Endothelial cell of umbilical vein (primary cell): ENCODE results near the gene PPP2R2D. TPM values are rescaled to one million over a fixed set of nuclear protein-coding genes. Genes with fewer than 3 reads are reported as not detected.

ENCODE experiments used
- BruUV-seq: library from RNA; stranded (reverse); fragments of 400-500 nt; replicated peaks from 2 replicates; lab custom pipeline; 2021; lab: Mats Ljungman, UMichigan
- CTCF ChIA-PET: fragments of 300-600, 350-600 bp; sonication (Branson Sonifier 250); formaldehyde crosslinking; loops from one replicate; lab custom pipeline; 2021; ENCODE audit warnings: antibody characterized with exemption, inconsistent platforms; lab: Charles Lee
- POLR2A ChIA-PET: fragments of 300-600, 350-600 bp; sonication (Branson Sonifier 250); formaldehyde crosslinking; loops from one replicate; lab custom pipeline; 2021; ENCODE audit warnings: antibody characterized with exemption, inconsistent platforms; lab: Charles Lee
- DNase-seq: peaks from one replicate; pipeline ENCODE4 v3.0.0-alpha.2; 2011; ENCODE audit warnings: low read depth, low spot score
- FAIRE-seq: peaks from 2 replicates; lab custom pipeline; 2011; peaks lifted over from hg19 to GRCh38; lab: Jason Lieb, UNC
- H2AFZ ChIP-seq: 2 replicates; pipeline ENCODE4 v1.6.0; 2012; ENCODE audit warnings: low read depth, low read length, control low read depth, inconsistent platforms
- H3K27ac ChIP-seq: 2 replicates; pipeline ENCODE4 v1.5.1; 2011; ENCODE audit warnings: low read depth, mild to moderate bottlenecking, control low read depth, low read length, moderate library complexity; ENCODE audit not compliant: insufficient read depth
- H3K27me3 ChIP-seq, 2 experiments: 2 replicates each; pipeline versions ENCODE4 v1.6.0 to v1.6.1; 2011; ENCODE audit warnings: low read length in 2 of 2, mixed read lengths in 1 of 2; ENCODE audit not compliant: control insufficient read depth in 2 of 2, insufficient read depth in 2 of 2
- H3K36me3 ChIP-seq, 2 experiments: 2 replicates in 1 of 2; 3 replicates in 1 of 2; pipeline ENCODE4 v1.5.1; 2011; ENCODE audit warnings: low read length in 2 of 2, mild to moderate bottlenecking in 1 of 2, moderate library complexity in 1 of 2; ENCODE audit not compliant: control insufficient read depth in 2 of 2, insufficient read depth in 2 of 2; ENCODE audit errors: extremely low read depth in 1 of 2
- H3K4me1 ChIP-seq: 3 replicates; pipeline ENCODE4 v1.5.1; 2011; ENCODE audit warnings: mild to moderate bottlenecking, low read length; ENCODE audit not compliant: control insufficient read depth, insufficient read depth; ENCODE audit errors: extremely low read depth
- H3K4me2 ChIP-seq: 2 replicates; pipeline ENCODE4 v1.6.1; 2011; ENCODE audit warnings: low read length, control low read depth, mixed read lengths; ENCODE audit not compliant: insufficient read depth
- H3K4me3 ChIP-seq, 3 experiments: fragments of 200-600 bp in 1 of 3; sonication (generic), shearing (Covaris generic) in 1 of 3; replicated peaks in 1 of 3; 2 replicates each; pipeline ENCODE4 v1.5.1; 2011 to 2016; ENCODE audit warnings: control low read depth in 3 of 3, low read length in 3 of 3, mild to moderate bottlenecking in 2 of 3, inconsistent platforms in 1 of 3, low read depth in 1 of 3, moderate library complexity in 1 of 3; ENCODE audit not compliant: insufficient read depth in 1 of 3
- H3K79me2 ChIP-seq: 2 replicates; pipeline ENCODE4 v1.6.0; 2012; ENCODE audit warnings: low read length, inconsistent platforms; ENCODE audit not compliant: control insufficient read depth, insufficient read depth
- H3K9ac ChIP-seq: replicated peaks from 2 replicates; pipeline ENCODE3; 2011; ENCODE audit warnings: low read length, control low read depth; ENCODE audit not compliant: insufficient read depth; ENCODE audit errors: extremely low read depth
- H3K9me1 ChIP-seq: replicated peaks from 3 replicates; pipeline ENCODE4 v1.6.0; 2011; ENCODE audit warnings: mild to moderate bottlenecking, low read length; ENCODE audit not compliant: control insufficient read depth, insufficient read depth; ENCODE audit errors: extremely low read depth
- H3K9me3 ChIP-seq: replicated peaks from 2 replicates; pipeline ENCODE4 v1.5.1; 2012; ENCODE audit warnings: low read length, inconsistent platforms; ENCODE audit not compliant: control insufficient read depth, insufficient read depth
- H4K20me1 ChIP-seq: replicated peaks from 2 replicates; pipeline ENCODE3; 2011; ENCODE audit warnings: mild to moderate bottlenecking, low read length; ENCODE audit not compliant: control insufficient read depth, insufficient read depth; ENCODE audit errors: extremely low read depth
- CTCF ChIP-seq, 2 donors: IDR thresholded peaks; 1 replicate in 1 of 2; 2 replicates in 1 of 2; pipeline ENCODE4 v1.5.1; 2011; ENCODE audit warnings: low read length in 2 of 2, mild to moderate bottlenecking in 2 of 2, moderate library complexity in 2 of 2, control low read depth in 1 of 2, inconsistent platforms in 1 of 2, low read depth in 1 of 2; ENCODE audit not compliant: insufficient read depth in 1 of 2; ENCODE audit errors: extremely low read depth in 1 of 2
- EZH2 ChIP-seq: IDR thresholded peaks from 2 replicates; pipeline ENCODE4 v1.6.1; 2012; ENCODE audit warnings: borderline replicate concordance, low read depth, mild to moderate bottlenecking, moderate library complexity, low read length, inconsistent platforms; ENCODE audit not compliant: severe bottlenecking
- FOS ChIP-seq: IDR thresholded peaks from 2 replicates; pipeline ENCODE4 v1.6.1; 2011; ENCODE audit warnings: mild to moderate bottlenecking, low read length, moderate library complexity, borderline replicate concordance; ENCODE audit not compliant: insufficient read depth
- GATA2 ChIP-seq: IDR thresholded peaks from 2 replicates; pipeline ENCODE4 v1.7.0; 2011; ENCODE audit warnings: low read depth, mild to moderate bottlenecking, moderate library complexity, mixed read lengths, low read length; ENCODE audit not compliant: insufficient read length, insufficient read depth
- JUN ChIP-seq: IDR thresholded peaks from 2 replicates; pipeline ENCODE4 v1.6.1; 2011; ENCODE audit warnings: borderline replicate concordance, low read depth; ENCODE audit not compliant: insufficient read length, insufficient read depth
- MAX ChIP-seq: IDR thresholded peaks from 2 replicates; pipeline ENCODE4 v1.6.1; 2011; ENCODE audit not compliant: insufficient read depth, insufficient read length
- MYC ChIP-seq: IDR thresholded peaks from one replicate; pipeline ENCODE4 v1.6.1; 2011; ENCODE audit warnings: mild to moderate bottlenecking, low read depth, low read length
- POLR2A ChIP-seq: IDR thresholded peaks from 2 replicates; pipeline ENCODE4 v1.6.1; 2012; ENCODE audit warnings: low read depth, mild to moderate bottlenecking, control low read depth, low read length
- POLR2AphosphoS5 ChIP-seq: IDR thresholded peaks from 2 replicates; pipeline ENCODE4 v1.6.1; 2012; ENCODE audit warnings: low read depth, mild to moderate bottlenecking, control low read depth, low read length, moderate library complexity; ENCODE audit not compliant: insufficient read depth
- dilution Hi-C: fragments of 300-500 bp; cut with MboI; formaldehyde crosslinking; loops from one replicate; pipeline ENCODE4 v1.15.0; 2019; ENCODE audit warnings: low sequenced_read_pairs; ENCODE audit not compliant: extremely low pct_ligation_motif_present
- intact Hi-C: fragments of 100-400 bp; cut with micrococcal nuclease; formaldehyde crosslinking; loops from one replicate; pipeline ENCODE4 v1.10.0; 2022
- polyA plus RNA-seq, 4 experiments: library from polyadenylated mRNA; depleted of rRNA in 3 of 4; stranded (reverse) in 3 of 4; unstranded in 1 of 4; fragments of >200 nt; gene quantifications; 2 replicates each; pipeline versions ENCODE4 v1.2.1 to v1.2.3, GENCODE V29; 2011 to 2012; ENCODE audit warnings: missing spikeins in 1 of 4
- total RNA-seq: library from RNA; stranded (reverse); gene quantifications from 2 replicates; pipeline ENCODE4 v1.2.3, GENCODE V29; 2021

PPP2R2D gene
- total and polyA plus RNA-seq, 2 donors (not counting 3 experiments of a cell fraction or from before 2014, with no cell fraction given) = 29.9 to 36.3 TPM

GRCh38 chr10:131954356-131954965, 53.7 kb downstream of the PPP2R2D start:
- H3K4me1 ChIP-seq = no peaks in the 10 kb centered on the region
- no peak overlapping the region for H3K9ac ChIP-seq
- no peaks in the 10 kb centered on the region for H3K27me3 ChIP-seq
- DNase-seq = no peak
- POLR2A ChIA-PET = no interaction called here
- H3K36me3 ChIP-seq = peaks cover 8 to 23% of the 10 kb centered on the region in 2 experiments
- dilution Hi-C loops (no loop called here), intact Hi-C loops (no loop called here)
- no peak overlapping the region for H2AFZ ChIP-seq
- H4K20me1 ChIP-seq = no peaks in the 10 kb centered on the region
- no peak overlapping the region for H3K27ac ChIP-seq
- H3K4me2 ChIP-seq = no peak overlapping the region
- no peaks in the 10 kb centered on the region for H3K9me1 ChIP-seq
- CTCF ChIA-PET = interaction anchor here (2.1 kb wide), 1 partner anchor 68 kb away, joined by 4 read pairs; no protein-coding TSS in a partner anchor
- H3K79me2 ChIP-seq = peaks cover 26% of the 10 kb centered on the region
- no peaks in the 10 kb centered on the region for H3K9me3 ChIP-seq
- H3K4me3 ChIP-seq = no peak overlapping the region
- TF ChIP-seq GATA2 (no peak), FOS (no peak), POLR2AphosphoS5 (no peak), MYC (no peak), JUN (no peak), POLR2A (no peak), EZH2 (no peak), MAX (no peak), CTCF (IDR thresholded peaks at IDR 0.05; ENCODE audit: extremely low read depth in 1 of 2, insufficient read depth in 1 of 2, low read depth in 1 of 2, low read length in 2 of 2) (no peak)
- BruUV-seq = no TSS peak
- no peak for FAIRE-seq
